ENCODE measurements around the gene KIAA0825.
"Not testable (repeated sequence)": the region's sequence is repeated elsewhere in the genome, so short reads cannot be mapped to it uniquely, and the experiment has no call there.

KIAA0825 gene

GRCh38 chr5:94173100-94173499 is 445.3 kb downstream of the KIAA0825 start:
- in situ Hi-C loops (cut with HindIII; ENCODE audit: low pct_unique_long_range_greater_than_20kb, low sequenced_read_pairs): no loop called here
- DNase-seq (ENCODE audit: low read depth in 1 of 2, low spot score in 1 of 2): no peak
- TF ChIP-seq JUND (IDR thresholded peaks at IDR 0.05; ENCODE audit: low read depth): no peak

GRCh38 chr5:94171070-94171469 is 447.3 kb downstream of the KIAA0825 start:
- DNase-seq (ENCODE audit: low read depth in 1 of 2, low spot score in 1 of 2); in situ Hi-C loops (cut with HindIII; ENCODE audit: low pct_unique_long_range_greater_than_20kb, low sequenced_read_pairs): not testable (repeated sequence)

GRCh38 chr5:94170158-94170557 is 448.2 kb downstream of the KIAA0825 start:
- in situ Hi-C loops (cut with HindIII; ENCODE audit: low pct_unique_long_range_greater_than_20kb, low sequenced_read_pairs); DNase-seq (ENCODE audit: low read depth in 1 of 2, low spot score in 1 of 2): not testable (repeated sequence)

GRCh38 chr5:94168151-94168550 is 450.3 kb downstream of the KIAA0825 start:
- no peak for DNase-seq (ENCODE audit: low read depth in 1 of 2, low spot score in 1 of 2)
- TF ChIP-seq JUND (IDR thresholded peaks at IDR 0.05; ENCODE audit: low read depth): no peak
- in situ Hi-C loops (cut with HindIII; ENCODE audit: low pct_unique_long_range_greater_than_20kb, low sequenced_read_pairs): no loop called here

- in situ Hi-C loops (cut with HindIII; ENCODE audit: low pct_unique_long_range_greater_than_20kb, low sequenced_read_pairs): no loop called here
These were observed 456.6 kb downstream of the KIAA0825 start for GRCh38 chr5:94161801-94162200.

GRCh38 chr5:94159144-94159543 is 459.3 kb downstream of the KIAA0825 start:
- no peak for TF ChIP-seq JUND (IDR thresholded peaks at IDR 0.05; ENCODE audit: low read depth)
- no peak for DNase-seq (ENCODE audit: low read depth in 1 of 2, low spot score in 1 of 2)
- in situ Hi-C loops (cut with HindIII; ENCODE audit: low pct_unique_long_range_greater_than_20kb, low sequenced_read_pairs): no loop called here

More at GRCh38 chr5:94161801-94162200, 456.6 kb downstream of the KIAA0825 start:
- no peak for TF ChIP-seq JUND (IDR thresholded peaks at IDR 0.05; ENCODE audit: low read depth)
- DNase-seq (ENCODE audit: low read depth in 1 of 2, low spot score in 1 of 2): no peak

- TF ChIP-seq JUND (IDR thresholded peaks at IDR 0.05; ENCODE audit: low read depth): no peak
- no peak for DNase-seq (ENCODE audit: low read depth in 1 of 2, low spot score in 1 of 2)
- in situ Hi-C loops (cut with HindIII; ENCODE audit: low pct_unique_long_range_greater_than_20kb, low sequenced_read_pairs): no loop called here
These were observed 460.5 kb downstream of the KIAA0825 start for GRCh38 chr5:94157704-94158539.

- in situ Hi-C loops (cut with HindIII; ENCODE audit: low pct_unique_long_range_greater_than_20kb, low sequenced_read_pairs): no loop called here
- DNase-seq (ENCODE audit: low read depth in 1 of 2, low spot score in 1 of 2): no peak
- TF ChIP-seq JUND (IDR thresholded peaks at IDR 0.05; ENCODE audit: low read depth): no peak
These were observed 463.7 kb downstream of the KIAA0825 start for GRCh38 chr5:94154672-94155071.

- no peak for TF ChIP-seq JUND (IDR thresholded peaks at IDR 0.05; ENCODE audit: low read depth)
- in situ Hi-C loops (cut with HindIII; ENCODE audit: low pct_unique_long_range_greater_than_20kb, low sequenced_read_pairs): no loop called here
- no peak for DNase-seq (ENCODE audit: low read depth in 1 of 2, low spot score in 1 of 2)
These were observed 464.5 kb downstream of the KIAA0825 start for GRCh38 chr5:94153736-94154450.

- DNase-seq (ENCODE audit: low read depth in 1 of 2, low spot score in 1 of 2); in situ Hi-C loops (cut with HindIII; ENCODE audit: low pct_unique_long_range_greater_than_20kb, low sequenced_read_pairs): not testable (repeated sequence)
These were observed 474.8 kb downstream of the KIAA0825 start for GRCh38 chr5:94143621-94144020.

- TF ChIP-seq JUND (IDR thresholded peaks at IDR 0.05; ENCODE audit: low read depth): no peak
- in situ Hi-C loops (cut with HindIII; ENCODE audit: low pct_unique_long_range_greater_than_20kb, low sequenced_read_pairs): no loop called here
- DNase-seq (ENCODE audit: low read depth in 1 of 2, low spot score in 1 of 2): no peak
These were observed 478.1 kb downstream of the KIAA0825 start for GRCh38 chr5:94140300-94140699.

GRCh38 chr5:94130077-94130476 is 488.3 kb downstream of the KIAA0825 start:
- in situ Hi-C loops (cut with HindIII; ENCODE audit: low pct_unique_long_range_greater_than_20kb, low sequenced_read_pairs): no loop called here

GRCh38 chr5:94125107-94125506 is 493.3 kb downstream of the KIAA0825 start:
- in situ Hi-C loops (cut with HindIII; ENCODE audit: low pct_unique_long_range_greater_than_20kb, low sequenced_read_pairs): no loop called here
- DNase-seq (ENCODE audit: low read depth in 1 of 2, low spot score in 1 of 2): no peak
- no peak for TF ChIP-seq JUND (IDR thresholded peaks at IDR 0.05; ENCODE audit: low read depth)

More at GRCh38 chr5:94130077-94130476, 488.3 kb downstream of the KIAA0825 start:
- no peak for TF ChIP-seq JUND (IDR thresholded peaks at IDR 0.05; ENCODE audit: low read depth)
- no peak for DNase-seq (ENCODE audit: low read depth in 1 of 2, low spot score in 1 of 2)

- in situ Hi-C loops (cut with HindIII; ENCODE audit: low pct_unique_long_range_greater_than_20kb, low sequenced_read_pairs); DNase-seq (ENCODE audit: low read depth in 1 of 2, low spot score in 1 of 2): not testable (repeated sequence)
These were observed 502.1 kb downstream of the KIAA0825 start for GRCh38 chr5:94116317-94116716.
